Left colon (tissue), 2 donors: ENCODE data around the gene ZDHHC16. TPM values are rescaled to one million over a fixed set of nuclear protein-coding genes. Genes with fewer than 3 reads are reported as not detected.
A peak's percentile ranks its signal among the peaks of the same experiment; 100 is the strongest.
"Not testable (repeated sequence)": the region's sequence is repeated elsewhere in the genome, so short reads cannot be mapped to it uniquely, and the experiment has no call there.

ENCODE experiments used
- ATAC-seq: fragments of 200-7000 bp; cut with Tn5 transposase; one replicate; pipeline ENCODE4 v1.9.1; 2020; ENCODE audit warnings: mild to moderate bottlenecking, moderate library complexity
- DNase-seq, 2 donors: peaks; one replicate each; pipeline ENCODE4 v3.0.0-alpha.2; 2020
- intact Hi-C, 2 donors: fragments of 100-400 bp; cut with DNase I in 1 of 2; cut with micrococcal nuclease in 1 of 2; formaldehyde crosslinking; loops; one replicate each; pipeline versions ENCODE4 v1.11.2 to v1.14.0; 2022; cut with DNase I, micrococcal nuclease
- long read RNA-seq: library from polyadenylated mRNA; unstranded; transcript quantifications from one replicate; pipeline ENCODE4 v2.0.0, GENCODE V29; 2021
- total RNA-seq, 2 donors: library from RNA; stranded (reverse); fragmentation: NEBNext Ultra II Directional; extraction: Animal tissue kit (Norgen Biotek cat#: 25700); gene quantifications; one replicate each; pipeline ENCODE4 v1.2.1, GENCODE V29; 2021
- donor health status: DM: no; HTN: no; CAD: no.
- donor health status: DM: yes; HTN: yes; CAD: no.

Gene ZDHHC16
- total RNA-seq = 10 to 100 TPM; 29.1 to 31.5 TPM
- long read RNA-seq, transcript ZDHHC16-205 (8 exons, 1,280 nt) = minor isoform, 6 of 128 reads
- long read RNA-seq, transcript ZDHHC16-207 (12 exons, 2,014 nt) = minor isoform, 11 of 128 reads
- long read RNA-seq, transcript ZDHHC16-206 (11 exons, 1,798 nt) = major isoform, 55 of 128 reads
- long read RNA-seq, transcript ZDHHC16-202 (10 exons, 1,718 nt) = minor isoform, 10 of 128 reads
- long read RNA-seq, partial matches to known transcripts = 14 of 128 reads
- long read RNA-seq, other reads (novel, unspliced or antisense) = 26 of 128 reads

- peak; percentile 98 for ATAC-seq
- intact Hi-C loops = no loop called here
Measured at GRCh38 chr10:97445722-97446639, at the start of gene ZDHHC16, which contains the start of gene EXOSC1. Gene ZDHHC16 (plus strand): TSS chr10:97446175. CDS start chr10:97451676, 5,501 bp downstream. Gene EXOSC1 (minus strand): TSS chr10:97446006. CDS start chr10:97445985, 21 bp downstream.

GRCh38 chr10:97399843-97400545 lies 46.0 kb upstream of the ZDHHC16 start:
- ATAC-seq (peak; percentile 72), DNase-seq (peak; percentile 70 to 73)
- intact Hi-C loops = no loop called here

More at GRCh38 chr10:97445722-97446639, at the start of gene ZDHHC16, which contains the start of gene EXOSC1:
- peak; percentile 90 to 93 for DNase-seq

- intact Hi-C loops = no loop called here
- peak; percentile 96 for ATAC-seq
Measured at GRCh38 chr10:97400665-97401454, 45.1 kb upstream of the ZDHHC16 start, which contains the start of gene RRP12. Gene RRP12 (minus strand): TSS chr10:97401340. CDS start chr10:97401231, 109 bp downstream.

GRCh38 chr10:97401455-97401919 lies 44.5 kb upstream of the ZDHHC16 start:
- peak in 1 of 2 donors; percentile 23 for DNase-seq
- intact Hi-C loops = no loop called here
- no peak for ATAC-seq

More at GRCh38 chr10:97400665-97401454, 45.1 kb upstream of the ZDHHC16 start, which contains the start of gene RRP12:
- peak; percentile 82 to 93 for DNase-seq

- ATAC-seq (no peak), DNase-seq (no peak)
- intact Hi-C loops = no loop called here
Measured at GRCh38 chr10:97404044-97404443, 41.9 kb upstream of the ZDHHC16 start.

- DNase-seq (no peak), ATAC-seq (no peak)
- intact Hi-C loops = no loop called here
Measured at GRCh38 chr10:97406064-97406463, 39.9 kb upstream of the ZDHHC16 start.

GRCh38 chr10:97406483-97406882 lies 39.5 kb upstream of the ZDHHC16 start:
- ATAC-seq, intact Hi-C loops, DNase-seq: not testable (repeated sequence)

- intact Hi-C loops = no loop called here
- DNase-seq = peak; percentile 57 to 61
- peak; percentile 84 for ATAC-seq
Measured at GRCh38 chr10:97407211-97407951, 38.6 kb upstream of the ZDHHC16 start.

- DNase-seq (no peak), ATAC-seq (no peak)
- intact Hi-C loops = no loop called here
Measured at GRCh38 chr10:97407952-97408248, 38.1 kb upstream of the ZDHHC16 start.

- DNase-seq (peak; percentile 36 to 59), ATAC-seq (peak; percentile 74)
- intact Hi-C loops = no loop called here
Measured at GRCh38 chr10:97408496-97408992, 37.4 kb upstream of the ZDHHC16 start.

- intact Hi-C loops = no loop called here
- DNase-seq = no peak
- no peak for ATAC-seq
Measured at GRCh38 chr10:97411406-97411805, 34.6 kb upstream of the ZDHHC16 start.

GRCh38 chr10:97412891-97413304 lies 33.1 kb upstream of the ZDHHC16 start:
- ATAC-seq (no peak), DNase-seq (no peak)
- intact Hi-C loops = no loop called here

GRCh38 chr10:97416565-97416964 lies 29.4 kb upstream of the ZDHHC16 start:
- no peak for ATAC-seq
- intact Hi-C loops = no loop called here
- DNase-seq = no peak

- ATAC-seq, DNase-seq, intact Hi-C loops: not testable (repeated sequence)
Measured at GRCh38 chr10:97423757-97424098, 22.2 kb upstream of the ZDHHC16 start.

- DNase-seq (peak; percentile 91 to 92), ATAC-seq (peak; percentile 84)
- intact Hi-C loops = no loop called here
Measured at GRCh38 chr10:97425964-97426775, 19.8 kb upstream of the ZDHHC16 start, which contains the start of gene PGAM1. Gene PGAM1 (plus strand): TSS chr10:97426191. CDS start chr10:97426308, 117 bp downstream.

- ATAC-seq (peak; percentile 15), DNase-seq (peak in 1 of 2 donors; percentile 25)
- intact Hi-C loops = no loop called here
Measured at GRCh38 chr10:97426776-97427570, 19.0 kb upstream of the ZDHHC16 start.
